ENCODE measurements around the gene EPHA1. TPM values are rescaled to one million over a fixed set of nuclear protein-coding genes. Genes with fewer than 3 reads are reported as not detected.
A peak's percentile ranks its signal among the peaks of the same experiment; 100 is the strongest.

The EPHA1 gene
- polyA plus RNA-seq, 1 of the 3 experiments (the other 2 are of a cell fraction) = 0.49 TPM

- H4K20me1 ChIP-seq (ENCODE audit: insufficient read depth) = no peaks in the 10 kb centered on the region
- ChIA-PET CTCF (interaction anchor here (0.7 to 2.0 kb wide), 8 partner anchors 9 to 821 kb away, joined by 3 to 6 read pairs (median 4); partner anchors contain the start of gene GSTK1), POLR2A (no interaction called here)
- H3K79me2 ChIP-seq (ENCODE audit: insufficient read depth) = no peaks in the 10 kb centered on the region
- peaks cover 0 to 27% of the 10 kb centered on the region in 2 experiments for H3K36me3 ChIP-seq (replicated peaks in 1 of 2; ENCODE audit: control insufficient read depth in 1 of 2, insufficient read depth in 2 of 2, low read length in 1 of 2)
- no peak overlapping the region for H3K4me2 ChIP-seq
- no peak overlapping the region for H3K4me3 ChIP-seq (ENCODE audit: low read depth in 2 of 2, low read length in 1 of 2)
- H3K9ac ChIP-seq = no peak overlapping the region
- no peak overlapping the region for H3K27ac ChIP-seq (ENCODE audit: low read depth in 2 of 2, low read length in 1 of 2)
- H3K9me2 ChIP-seq = no peaks in the 10 kb centered on the region
- H3K9me3 ChIP-seq = no peaks in the 10 kb centered on the region
- no peaks in the 10 kb centered on the region for H3K4me1 ChIP-seq (ENCODE audit: control insufficient read depth in 1 of 2, insufficient read depth in 2 of 2, low read depth in 1 of 2, low read length in 1 of 2)
- no peaks in the 10 kb centered on the region for H3K27me3 ChIP-seq (ENCODE audit: insufficient read depth)
- WGBS (ENCODE audit: low lambda C conversion rate) = 84% methylated on average over 14 of the region's 16 CpGs
- DNase-seq = peak; percentile 45
- no peaks in the 10 kb centered on the region for H3F3A ChIP-seq (replicated peaks; ENCODE audit: insufficient read depth)
- H2AFZ ChIP-seq (ENCODE audit: low read depth) = no peak overlapping the region
- no peak for TF ChIP-seq EZH2phosphoT487 (IDR thresholded peaks at IDR 0.05; ENCODE audit: borderline replicate concordance, low read depth)
- no peak for TF ChIP-seq POLR2AphosphoS5 (IDR thresholded peaks at IDR 0.05; ENCODE audit: low read depth, low read length)
- TF ChIP-seq CTCF (IDR thresholded peaks at IDR 0.05) = peak; percentile 13; the same call in 1 of the 2 replicates
- no peak for TF ChIP-seq TCF12 (IDR thresholded peaks at IDR 0.05)
Observed at GRCh38 chr7:143355450-143356385, 52.9 kb downstream of the EPHA1 start.

- H3K27ac ChIP-seq (ENCODE audit: low read depth in 2 of 2, low read length in 1 of 2) = no peak overlapping the region
- H3K9ac ChIP-seq = no peak overlapping the region
- no peak for DNase-seq
- TF ChIP-seq NRF1 (IDR thresholded peaks at IDR 0.05; ENCODE audit: low read depth, low read length) (no peak), ELF1 (IDR thresholded peaks at IDR 0.05) (no peak), RXRA (IDR thresholded peaks at IDR 0.05; ENCODE audit: borderline replicate concordance, low read depth) (no peak), FOXJ3 (CRISPR knock-in tag; IDR thresholded peaks at IDR 0.05) (no peak), TAF1 (IDR thresholded peaks at IDR 0.05; ENCODE audit: borderline replicate concordance, low read depth, low read length) (no peak), MAX (IDR thresholded peaks at IDR 0.05; ENCODE audit: low read depth) (no peak), TCF12 (IDR thresholded peaks at IDR 0.05) (no peak), FOSL2 (IDR thresholded peaks at IDR 0.05; ENCODE audit: borderline replicate concordance, low read depth) (no peak), GABPA (IDR thresholded peaks at IDR 0.05; ENCODE audit: low read depth) (no peak), RCOR1 (IDR thresholded peaks at IDR 0.05; ENCODE audit: low read length) (no peak), CHD2 (IDR thresholded peaks at IDR 0.05; ENCODE audit: low read length, partially characterized antibody) (no peak), PBX3 (IDR thresholded peaks at IDR 0.05) (no peak), MXI1 (IDR thresholded peaks at IDR 0.05; ENCODE audit: low read depth, low read length) (no peak), FOXM1 (IDR thresholded peaks at IDR 0.05; ENCODE audit: low read depth) (no peak), POLR2AphosphoS5 (IDR thresholded peaks at IDR 0.05; ENCODE audit: low read depth, low read length) (no peak), ZBTB33 (IDR thresholded peaks at IDR 0.05; ENCODE audit: borderline replicate concordance, low read depth) (no peak)
- POLR2A ChIA-PET = no interaction called here
- CTCF ChIA-PET = interaction anchor here (0.7 to 1.1 kb wide), 5 partner anchors 8 to 114 kb away, joined by 3 to 4 read pairs (median 3); partner anchors contain the start of gene GSTK1
- no peaks in the 10 kb centered on the region for H3K9me2 ChIP-seq
- H3K4me1 ChIP-seq (ENCODE audit: control insufficient read depth in 1 of 2, insufficient read depth in 2 of 2, low read depth in 1 of 2, low read length in 1 of 2) = no peaks in the 10 kb centered on the region
- H2AFZ ChIP-seq (ENCODE audit: low read depth) = no peak overlapping the region
- WGBS (ENCODE audit: low lambda C conversion rate) = 76% methylated on average over 8 of the region's 8 CpGs
- no peaks in the 10 kb centered on the region for H4K20me1 ChIP-seq (ENCODE audit: insufficient read depth)
- no peaks in the 10 kb centered on the region for H3K27me3 ChIP-seq (ENCODE audit: insufficient read depth)
- H3K9me3 ChIP-seq = no peaks in the 10 kb centered on the region
- H3K79me2 ChIP-seq (ENCODE audit: insufficient read depth) = no peaks in the 10 kb centered on the region
- H3K4me3 ChIP-seq (ENCODE audit: low read depth in 2 of 2, low read length in 1 of 2) = no peak overlapping the region
- no peak overlapping the region for H3K4me2 ChIP-seq
- H3F3A ChIP-seq (replicated peaks; ENCODE audit: insufficient read depth) = no peaks in the 10 kb centered on the region
- H3K36me3 ChIP-seq (replicated peaks in 1 of 2; ENCODE audit: control insufficient read depth in 1 of 2, insufficient read depth in 2 of 2, low read length in 1 of 2) = peaks cover 0 to 27% of the 10 kb centered on the region in 2 experiments
Observed at GRCh38 chr7:143354965-143355364, 53.7 kb downstream of the EPHA1 start.
